DMS153 treated with DMSO at 0.1 percent for 48 hours (cell line): ENCODE measurements around the gene TGM2.

Experiments used
- DNase-seq: peaks from one replicate; lab custom pipeline; 2025; ENCODE audit not compliant: unreplicated experiment; lab: John Stamatoyannopoulos, UW

The TGM2 gene

DNA sequence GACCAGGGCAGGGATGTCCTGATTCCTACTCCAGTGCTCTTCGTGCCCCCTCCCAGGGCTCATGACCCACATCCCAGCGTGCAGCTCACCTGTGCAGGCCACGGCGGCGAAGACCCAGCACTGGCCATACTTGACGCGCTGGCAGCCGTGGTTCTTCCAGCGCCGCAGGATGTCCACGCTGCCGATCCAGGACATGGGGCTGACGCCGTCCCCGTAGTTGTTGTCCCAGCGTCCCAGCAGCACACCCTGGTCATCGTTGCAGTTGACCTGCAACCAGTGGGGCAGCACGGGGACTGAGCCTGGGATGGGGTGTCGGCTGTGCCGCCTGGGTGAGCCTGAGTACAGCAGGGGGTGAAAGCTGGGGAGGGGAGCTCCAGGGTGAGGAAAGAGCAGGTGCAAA, 18.4 kb downstream of the TGM2 start:
- no peak for DNase-seq

DNA sequence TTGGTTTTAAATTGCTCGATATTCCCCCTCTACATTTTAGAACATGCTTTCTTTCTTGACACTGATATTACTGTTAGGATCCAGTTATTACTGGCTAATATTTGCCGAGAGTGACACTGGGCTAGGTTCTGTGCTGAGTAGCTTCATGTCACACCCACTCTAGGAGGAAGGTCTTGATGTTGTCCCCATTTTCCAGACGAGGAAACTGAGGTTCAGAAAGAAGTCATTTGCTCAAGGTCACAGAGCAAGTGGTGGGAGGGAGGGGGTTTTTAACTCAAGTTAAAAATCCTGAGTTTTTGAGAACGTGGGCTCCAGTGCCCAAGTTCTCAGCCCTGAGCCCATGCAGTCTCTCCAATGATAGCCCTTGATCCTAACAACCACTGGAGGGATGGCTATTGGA, 18.9 kb downstream of the TGM2 start:
- no peak for DNase-seq

DNA sequence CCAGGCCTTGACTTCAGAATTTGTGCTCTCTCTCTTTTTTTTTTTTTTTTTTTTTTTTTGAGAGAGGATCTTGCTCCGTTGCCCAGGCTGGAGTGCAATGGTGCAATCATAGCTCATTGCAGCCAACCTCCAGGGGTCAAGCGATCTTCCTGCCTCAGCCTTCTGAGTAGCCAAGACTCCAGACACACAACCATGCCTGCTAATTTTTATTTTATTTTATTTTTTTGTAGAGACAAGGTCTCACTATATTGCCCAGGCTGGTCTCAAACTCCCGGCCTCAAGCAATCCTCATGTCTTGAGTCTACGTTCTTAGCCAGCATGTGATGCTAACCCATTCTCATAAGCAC, 19.4 kb downstream of the TGM2 start:
- no peak for DNase-seq

DNA sequence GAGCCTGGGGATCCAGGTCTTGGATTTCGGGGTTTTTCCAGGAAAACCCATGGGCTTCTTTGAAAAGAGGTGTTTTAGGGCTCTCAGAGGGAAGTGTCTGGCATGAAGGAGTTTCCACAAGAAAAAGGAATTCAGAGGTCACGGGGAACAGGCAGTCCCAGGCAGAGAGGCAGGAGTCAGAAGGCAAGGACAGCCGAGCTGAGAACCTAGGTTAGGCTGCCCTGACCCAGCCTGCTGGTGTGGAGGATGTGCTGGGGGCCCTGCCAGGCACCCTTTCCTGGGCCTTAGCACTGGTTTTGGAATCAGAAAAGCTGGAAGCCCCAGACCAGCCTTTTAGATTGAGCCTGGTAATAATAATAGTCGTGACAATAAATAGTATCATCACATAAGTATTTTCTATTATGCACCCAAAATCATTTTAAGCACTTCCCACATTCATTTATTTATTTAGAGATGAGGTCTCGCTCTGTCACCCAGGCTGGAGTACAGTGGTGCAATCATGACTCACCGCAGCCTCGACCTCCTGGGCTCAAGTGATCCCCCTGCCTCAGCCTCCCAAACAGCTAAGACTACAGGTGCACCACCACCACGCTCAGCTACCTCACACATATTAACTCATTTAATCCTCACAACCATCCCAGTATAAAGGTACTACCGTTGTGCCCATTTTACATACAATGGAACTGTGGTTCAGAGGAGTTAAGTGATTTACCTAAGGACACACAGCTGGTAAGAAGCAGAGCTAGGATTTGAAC, 19.9 kb downstream of the TGM2 start:
- no peak for DNase-seq

DNA sequence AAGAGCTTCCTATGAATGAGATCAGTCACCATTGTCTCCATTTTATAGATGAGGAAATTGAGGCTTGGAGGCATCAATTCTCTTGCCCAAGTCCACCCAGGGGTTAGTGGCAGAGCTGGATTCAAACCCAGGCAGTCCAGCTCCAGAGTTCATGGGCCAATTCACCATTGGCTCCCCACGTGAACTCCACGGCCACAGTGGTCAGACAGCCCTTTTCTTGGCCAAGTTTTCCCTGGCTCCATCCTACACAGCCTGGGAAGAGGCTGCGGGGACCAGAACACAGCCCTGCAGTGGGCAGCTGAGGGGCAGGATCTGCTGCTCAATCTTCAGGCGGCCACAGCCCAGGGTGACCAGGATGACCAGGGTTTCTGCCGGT, 20.5 kb downstream of the TGM2 start:
- DNase-seq: no peak

DNA sequence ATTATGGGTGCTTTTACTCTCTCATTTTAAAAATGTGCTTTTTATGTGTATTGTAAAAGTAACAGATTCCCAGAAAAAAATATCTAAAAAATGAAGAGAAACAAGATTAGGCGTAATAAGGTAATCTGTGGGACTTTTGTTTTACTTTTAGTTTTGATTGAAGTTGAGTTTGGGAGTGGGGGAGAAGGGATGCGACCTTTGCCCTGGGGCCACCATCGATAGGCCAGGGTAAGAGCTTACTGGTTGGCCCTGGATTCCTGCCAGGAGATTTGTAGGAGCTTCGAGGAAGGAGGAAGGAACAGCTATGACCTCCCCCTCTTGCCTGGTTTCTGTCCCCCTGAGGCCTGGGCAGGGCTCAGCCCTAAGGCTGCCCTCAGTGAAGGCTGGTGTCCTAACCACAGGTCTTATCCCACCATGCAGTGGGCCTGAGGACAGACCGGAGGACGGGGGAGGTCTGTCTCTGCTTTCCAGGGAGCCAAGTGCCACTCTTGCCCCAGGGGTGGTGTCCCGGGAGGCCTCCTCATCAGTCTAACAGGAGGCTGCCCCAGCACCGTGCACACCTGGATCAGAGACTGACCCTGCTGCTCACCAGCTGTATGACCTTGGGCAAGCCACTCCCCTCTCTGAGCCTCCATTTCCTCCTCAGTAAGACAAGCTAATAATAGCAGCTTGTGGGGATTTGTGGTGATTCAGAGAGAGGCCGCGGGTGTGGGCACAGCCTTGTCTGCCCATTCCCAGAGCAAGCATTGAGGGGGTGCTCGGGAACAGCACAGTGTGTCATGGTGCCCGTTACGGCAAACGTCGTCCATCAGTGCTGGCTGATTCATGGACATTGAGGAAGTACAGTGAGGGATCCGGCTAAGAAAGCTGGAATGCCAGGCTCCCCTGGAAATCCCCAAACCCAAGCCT, 21.2 kb downstream of the TGM2 start:
- DNase-seq: peak; percentile 7

DNA sequence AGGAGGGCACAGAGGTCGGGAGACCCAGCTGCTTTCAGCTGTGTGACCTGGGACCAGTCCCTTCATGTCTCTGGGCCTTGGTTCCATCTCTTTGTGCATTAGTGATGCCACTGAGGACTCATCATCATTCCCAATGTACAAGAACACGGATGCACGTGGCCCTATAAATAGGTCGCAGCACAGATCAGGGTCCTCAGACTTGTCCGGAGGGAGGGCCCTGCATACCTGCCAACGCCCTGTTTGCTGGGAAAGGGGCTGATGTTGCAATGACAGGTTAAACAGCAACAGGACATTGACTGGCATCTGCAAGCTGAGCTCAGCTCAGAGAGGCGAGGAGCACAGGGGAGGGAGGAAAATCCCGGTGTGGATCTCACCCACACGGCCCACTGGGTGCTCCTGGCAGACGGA, 21.8 kb downstream of the TGM2 start:
- peak; percentile 20 for DNase-seq

DNA sequence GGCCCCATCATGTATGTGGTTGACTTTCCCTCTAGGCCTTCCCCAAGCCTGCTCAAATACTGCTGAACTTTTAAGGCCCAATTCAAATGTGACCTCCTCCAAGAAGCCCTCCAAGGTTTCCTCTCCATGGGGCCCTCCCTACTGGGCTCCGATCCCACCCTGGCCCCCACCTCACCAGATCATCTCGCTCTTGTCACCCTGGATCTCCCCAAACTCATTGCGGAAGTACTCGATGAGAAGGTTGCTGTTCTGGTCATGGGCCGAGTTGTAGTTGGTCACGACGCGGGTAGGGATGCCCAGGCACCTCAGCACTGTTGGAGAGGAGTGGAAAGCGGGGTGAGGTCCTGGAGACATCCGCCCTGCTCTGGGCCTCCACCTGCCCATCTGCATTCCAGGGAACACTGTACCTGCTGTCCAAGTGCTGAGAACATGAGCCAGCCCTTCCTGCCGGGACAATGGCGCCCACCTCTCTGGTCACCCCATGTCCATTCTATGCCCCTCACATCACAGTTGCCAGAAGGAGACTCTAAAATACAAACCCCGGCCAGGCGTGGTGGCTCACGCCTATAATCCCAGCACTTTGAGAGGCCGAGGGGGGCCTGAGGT, 23.1 kb downstream of the TGM2 start:
- no peak for DNase-seq

DNA sequence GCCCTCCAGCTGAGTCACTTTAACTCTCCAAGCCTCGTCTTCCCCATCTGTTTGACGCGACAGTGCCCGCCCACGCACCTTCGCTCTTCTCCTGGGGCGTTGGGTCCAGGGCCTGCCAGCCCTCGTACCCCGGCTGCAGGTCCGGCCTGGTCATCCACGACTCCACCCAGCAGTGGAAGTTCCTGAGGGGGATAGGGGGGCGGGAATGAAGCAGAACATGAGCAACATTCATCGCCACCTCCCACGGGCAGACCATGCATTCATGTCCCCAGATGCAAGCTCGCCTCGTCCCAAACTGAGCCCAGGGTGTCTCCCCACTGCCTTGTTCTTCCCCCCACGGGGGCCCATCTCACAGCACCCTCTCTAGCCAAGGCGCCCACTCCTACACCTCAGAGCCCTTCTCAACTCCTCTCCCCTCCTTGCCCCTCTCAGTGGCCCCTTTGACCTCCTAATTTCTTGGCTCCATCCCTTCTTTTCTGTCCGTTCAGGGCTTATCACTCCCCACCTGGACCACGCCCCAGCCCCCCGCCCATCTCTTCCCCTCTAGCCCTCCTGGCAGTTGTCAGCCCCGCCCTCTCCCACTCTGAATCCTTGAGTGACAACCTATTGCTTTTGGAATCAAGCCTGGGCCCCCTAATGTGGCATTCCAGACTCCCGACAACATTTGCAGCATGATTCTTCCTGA, 23.7 kb downstream of the TGM2 start:
- DNase-seq: no peak

DNA sequence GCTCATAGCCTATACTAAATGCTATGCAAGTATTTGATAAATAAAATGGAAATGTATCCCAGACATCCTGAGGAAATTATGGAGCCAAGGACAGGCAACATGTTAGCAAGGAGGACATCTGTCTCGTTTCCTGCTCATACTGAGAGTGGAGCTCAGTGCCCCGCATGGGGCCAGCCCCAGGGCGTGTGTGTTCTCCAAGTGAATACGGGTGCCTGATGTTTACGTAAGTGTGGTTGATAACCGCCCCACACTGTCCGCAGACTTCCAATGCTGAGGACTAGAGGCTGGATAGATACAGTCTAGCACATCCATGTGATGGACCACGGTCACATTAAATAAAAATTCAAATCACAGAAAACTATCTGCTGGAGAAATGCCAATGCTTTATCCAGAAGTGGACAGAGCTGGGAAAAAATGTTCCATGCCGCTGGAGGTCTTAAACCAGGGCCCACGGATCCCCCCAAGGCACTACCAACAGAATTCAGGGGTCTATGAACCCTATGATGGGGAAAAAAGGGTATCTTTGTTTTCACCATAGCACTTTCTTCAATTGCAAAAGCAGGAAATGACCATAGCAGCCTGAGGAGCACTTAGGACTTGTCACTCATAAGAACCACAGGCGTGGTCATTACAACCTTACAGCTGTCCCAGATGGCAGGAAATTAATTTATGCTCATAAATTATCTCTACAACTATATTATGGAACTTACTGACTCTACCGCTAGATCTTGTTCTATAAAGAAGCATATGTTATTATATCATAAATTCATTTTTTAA, 24.9 kb downstream of the TGM2 start:
- peak; percentile 55 for DNase-seq

DNA sequence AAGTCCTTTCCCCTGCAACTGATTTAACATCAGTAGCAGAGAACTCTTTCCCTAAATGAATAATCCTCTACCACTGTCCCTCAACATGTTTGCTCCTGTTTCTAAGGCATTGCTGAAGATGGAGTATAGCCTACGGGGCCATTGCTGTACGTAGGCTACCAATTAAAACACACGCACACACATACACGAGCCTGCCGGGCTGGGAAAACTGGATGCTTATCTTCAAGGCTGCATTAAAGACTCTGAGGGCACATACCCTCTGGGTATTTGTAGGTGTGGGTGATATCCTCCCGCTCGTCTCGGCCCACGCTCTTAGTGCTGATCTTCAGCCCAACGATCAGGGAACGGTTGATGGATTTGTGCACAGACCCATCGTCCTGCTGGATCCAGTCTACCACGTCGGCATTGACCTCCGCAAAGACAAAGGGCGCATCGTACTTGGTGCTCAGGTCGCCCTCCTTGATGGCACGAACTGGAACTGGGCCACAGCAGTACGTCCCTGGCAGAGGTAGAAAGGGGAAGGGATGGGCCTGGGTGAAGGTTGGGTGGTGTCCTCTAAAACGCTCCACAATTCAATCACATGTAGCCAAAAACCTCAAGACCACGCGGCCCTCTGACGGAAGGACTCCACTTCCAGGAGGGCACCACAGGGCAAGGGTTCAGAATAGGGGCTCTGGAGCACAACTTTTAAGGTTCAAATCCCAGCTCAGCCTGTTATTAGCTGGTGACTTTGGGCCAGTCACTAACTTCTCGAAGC, 25.7 kb downstream of the TGM2 start:
- DNase-seq: no peak

DNA sequence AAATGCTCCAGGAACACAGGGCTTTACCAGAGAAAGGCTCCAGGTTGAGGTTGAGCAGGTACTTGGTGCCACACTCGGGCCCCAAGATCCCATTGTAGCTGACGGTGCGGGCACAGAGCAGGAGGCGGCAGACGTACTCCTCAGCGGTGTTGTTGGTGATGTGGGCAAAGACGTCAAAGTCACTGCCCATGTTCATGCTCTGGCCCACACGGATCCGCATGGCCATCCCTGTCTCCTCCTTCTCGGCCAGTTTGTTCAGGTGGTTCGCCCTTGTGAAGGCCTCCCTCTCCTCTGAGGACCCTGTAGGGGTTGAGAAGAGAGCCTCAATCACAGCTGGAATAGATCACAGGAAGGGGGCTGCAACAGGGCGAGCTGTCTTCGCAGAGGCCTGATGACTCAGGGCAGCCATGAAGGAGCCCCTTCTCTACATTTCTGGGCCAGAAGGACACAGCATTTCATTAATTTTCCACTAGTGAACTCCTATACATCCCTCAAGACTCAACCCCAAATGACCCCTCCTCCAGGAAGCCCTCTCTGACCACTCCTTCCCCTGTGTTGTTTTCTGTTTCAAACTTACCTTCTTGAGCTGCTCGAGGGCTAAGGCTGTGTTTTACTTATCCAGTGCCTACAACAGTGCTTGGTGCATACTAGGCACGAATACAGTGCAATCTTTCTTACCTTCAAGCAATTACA, 26.8 kb downstream of the TGM2 start:
- DNase-seq: no peak

DNA sequence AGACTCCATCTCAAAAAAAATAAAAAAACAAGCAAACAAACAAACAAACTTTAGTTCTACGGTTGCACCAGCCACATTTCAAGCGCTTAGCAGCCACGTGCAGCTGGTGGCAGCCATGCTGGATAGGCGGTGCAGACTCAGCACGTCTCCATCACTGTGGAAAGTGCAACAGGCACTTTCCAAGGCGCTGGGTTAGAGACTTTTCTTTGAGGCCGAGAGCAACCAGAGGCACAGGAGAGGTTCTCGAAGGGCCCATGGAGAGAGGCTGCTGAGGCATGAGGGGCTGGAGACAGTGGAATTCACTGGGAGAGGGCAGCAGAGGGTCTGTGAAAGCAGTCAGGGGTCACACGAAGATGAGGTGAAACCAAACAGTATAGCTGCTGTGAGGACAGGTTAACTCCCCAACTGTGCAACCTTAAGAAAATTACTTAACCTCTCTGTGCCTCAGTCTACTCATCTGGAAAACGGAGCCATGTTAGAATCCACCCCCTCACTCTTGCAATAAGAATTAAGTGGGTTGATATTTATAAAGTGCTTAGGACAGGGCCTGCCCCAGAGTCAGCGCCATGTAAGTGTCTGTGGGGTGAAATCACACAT, 27.5 kb downstream of the TGM2 start:
- no peak for DNase-seq

DNA sequence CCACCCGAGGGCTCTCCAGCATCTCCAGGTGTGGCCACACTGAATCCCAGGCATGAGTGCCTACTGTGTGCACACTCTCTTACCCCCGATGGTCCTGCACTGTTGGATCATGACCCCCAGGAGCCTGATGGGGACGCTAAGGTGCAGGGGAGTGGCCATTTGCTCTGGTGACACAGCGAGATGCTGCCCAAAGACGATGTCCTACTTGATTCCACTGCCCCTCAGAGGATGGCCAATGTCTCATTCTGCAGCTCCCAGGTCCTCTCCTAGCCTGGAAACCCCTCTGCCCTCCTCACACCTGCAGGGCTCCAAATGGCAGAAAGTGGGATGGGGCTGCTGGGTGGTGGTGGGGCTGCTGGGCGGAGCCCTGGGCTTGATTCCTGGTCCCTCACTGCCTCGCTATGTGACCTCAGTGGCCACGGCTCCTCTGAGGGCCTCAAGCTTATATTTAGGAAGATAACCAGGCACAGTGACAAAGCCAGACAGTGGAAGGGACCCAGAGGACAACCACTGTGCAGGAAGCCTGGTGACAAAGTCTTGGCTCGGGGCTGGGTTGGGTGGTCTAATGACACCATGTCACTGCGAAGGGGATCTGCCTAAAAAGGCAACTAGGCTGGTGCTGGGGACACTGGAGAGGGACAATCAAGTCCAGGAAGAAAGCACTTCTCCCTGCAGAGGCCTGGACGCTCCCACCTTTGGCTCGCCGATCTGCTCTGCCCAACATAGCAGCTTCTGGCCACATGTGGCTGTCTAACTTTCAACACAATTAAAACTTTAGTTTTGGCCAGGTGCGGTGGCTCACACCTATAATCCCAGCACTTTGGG, 28.4 kb downstream of the TGM2 start:
- no peak for DNase-seq

DNA sequence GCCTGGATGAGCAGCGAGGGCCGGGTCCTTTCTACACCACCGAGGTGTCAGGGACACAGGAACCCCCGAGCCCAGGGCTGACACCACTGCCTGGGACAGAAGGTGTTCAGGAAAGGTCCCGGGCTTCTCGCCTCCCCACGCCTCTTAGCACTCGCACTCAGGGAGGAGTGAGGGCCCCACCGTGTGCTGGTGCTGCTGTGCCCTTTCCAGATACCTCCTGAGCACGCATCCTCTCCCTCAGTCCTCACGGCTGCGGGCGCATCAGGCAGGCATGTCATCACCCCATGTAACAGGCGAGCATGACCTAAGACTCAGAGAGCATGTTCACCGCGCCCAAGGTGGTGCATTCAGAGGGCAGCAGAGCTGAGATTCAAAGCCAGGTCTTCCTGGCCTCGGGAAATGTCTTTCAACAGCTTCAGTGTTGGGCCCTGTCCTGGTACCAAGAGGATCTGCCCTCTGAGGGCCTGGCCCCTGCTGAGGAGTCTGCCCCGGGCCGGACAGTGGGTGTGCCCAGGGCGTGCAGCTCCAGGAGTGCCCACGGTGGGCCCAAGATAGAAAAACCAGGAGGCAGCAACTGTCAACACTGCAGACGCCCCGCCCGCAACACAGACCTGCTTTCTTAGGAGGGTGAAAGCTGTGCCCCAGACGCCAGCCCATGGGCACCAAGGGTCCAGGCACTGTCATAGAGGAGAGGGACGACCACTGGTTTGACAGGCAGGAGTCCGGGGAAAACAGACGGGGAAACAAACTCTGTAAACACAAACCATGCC, 29.2 kb downstream of the TGM2 start:
- no peak for DNase-seq

DNA sequence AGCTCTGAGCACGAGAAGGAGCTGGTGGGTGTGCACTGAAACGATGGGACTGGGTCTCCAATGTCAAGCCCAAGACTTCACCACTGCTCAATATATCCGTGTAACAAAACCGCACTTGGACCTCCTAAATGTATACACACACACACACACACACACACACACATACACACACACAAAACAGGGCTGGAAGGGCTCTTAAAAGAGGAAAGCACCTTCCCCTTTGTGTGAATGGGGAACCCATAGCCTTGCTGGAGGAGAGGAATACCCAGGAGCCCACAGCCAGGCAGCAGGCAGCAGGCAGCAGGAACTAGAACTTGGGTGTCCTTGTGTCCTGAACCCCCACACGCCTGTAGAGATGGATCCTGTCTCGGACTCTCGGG, 29.8 kb downstream of the TGM2 start:
- DNase-seq: no peak

DNA sequence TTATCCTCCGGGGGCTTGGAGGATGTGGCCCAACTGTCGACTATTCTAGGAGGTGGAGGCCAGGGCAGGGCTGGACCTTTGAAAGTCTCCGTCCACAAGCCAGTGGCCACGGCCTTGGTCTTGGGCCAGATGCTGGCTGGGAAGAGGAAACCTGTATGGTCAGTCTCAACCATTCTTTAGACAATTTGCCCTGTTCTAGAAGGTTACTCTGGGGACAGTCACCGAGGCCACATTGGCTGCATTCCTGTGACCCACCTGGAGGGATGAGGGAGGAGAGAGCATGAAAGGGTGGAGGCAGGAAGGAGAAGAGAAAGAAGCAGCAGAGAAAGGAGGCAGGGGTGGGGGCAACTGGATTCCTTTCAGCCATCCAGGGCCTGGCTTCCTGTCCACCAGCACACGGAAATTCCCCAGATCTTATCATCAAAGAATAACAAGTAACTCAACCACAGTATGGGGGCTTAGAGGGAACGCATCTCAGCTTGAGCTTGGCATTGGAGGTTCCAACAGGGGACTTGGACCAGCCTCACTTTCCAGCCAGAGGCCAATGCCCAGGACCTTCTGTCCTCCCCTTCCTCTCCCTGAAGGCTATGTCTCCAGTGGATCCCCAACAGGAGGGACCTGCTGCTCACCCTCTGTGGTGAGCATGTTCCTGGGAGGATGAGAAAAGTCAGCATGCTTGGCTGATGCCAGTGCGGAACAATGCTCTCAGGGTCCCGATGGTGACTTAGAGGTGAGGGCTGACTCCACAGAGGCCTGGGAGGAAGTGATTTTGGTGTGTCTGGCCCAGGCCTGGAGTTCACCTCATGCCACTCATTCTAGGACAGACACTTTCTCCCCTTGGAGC, 30.4 kb downstream of the TGM2 start:
- no peak for DNase-seq
